PC-9 (cell line): ENCODE results near the gene GNE. TPM values are rescaled to one million over a fixed set of nuclear protein-coding genes. Genes with fewer than 3 reads are reported as not detected.
A peak's percentile ranks its signal among the peaks of the same experiment; 100 is the strongest.

Experiments
- BruUV-seq: library from RNA; stranded (reverse); fragments of 400-500 nt; replicated peaks from 2 replicates; lab custom pipeline; 2021; lab: Mats Ljungman, UMichigan
- CTCF ChIA-PET: fragments of 300-600 bp; sonication (Branson Sonifier 250); formaldehyde crosslinking; loops from one replicate; lab custom pipeline; 2022; ENCODE audit warnings: antibody characterized with exemption; lab: Charles Lee
- POLR2A ChIA-PET: fragments of 300-600 bp; sonication (Branson Sonifier 250); formaldehyde crosslinking; loops from one replicate; lab custom pipeline; 2022; ENCODE audit warnings: antibody characterized with exemption; ENCODE audit not compliant: unreplicated experiment; lab: Charles Lee
- DNase-seq, 2 experiments: peaks; one replicate each; pipeline versions ENCODE4 v3.0.0 to v3.0.0-alpha.2; 2015 to 2022; ENCODE audit warnings: mixed read lengths in 1 of 2
- H2AFZ ChIP-seq: fragments of 200-600 bp; sonication (generic); 2 replicates; pipeline ENCODE4 v1.8.1; 2017; ENCODE audit warnings: antibody characterized with exemption
- H3F3A ChIP-seq: fragments of 200-600 bp; sonication (generic); 2 replicates; pipeline ENCODE4 v1.8.1; 2017; ENCODE audit warnings: antibody characterized with exemption, mild to moderate bottlenecking, low read depth; ENCODE audit not compliant: insufficient read depth
- H3K27ac ChIP-seq: fragments of 200-600 bp; sonication (generic); 2 replicates; pipeline ENCODE4 v1.6.1; 2016; ENCODE audit warnings: mixed run types
- H3K27me3 ChIP-seq: fragments of 200-600 bp; sonication (generic); 2 replicates; pipeline ENCODE4 v1.6.1; 2016; ENCODE audit warnings: low read depth, mixed run types; ENCODE audit not compliant: insufficient read depth
- H3K36me3 ChIP-seq: fragments of 200-600 bp; sonication (generic); 2 replicates; pipeline ENCODE4 v1.6.1; 2016; ENCODE audit warnings: low read depth, mixed run types
- H3K4me1 ChIP-seq: fragments of 200-600 bp; sonication (generic); replicated peaks from 2 replicates; pipeline ENCODE4 v1.6.1; 2016; ENCODE audit warnings: mixed run types; ENCODE audit not compliant: insufficient read depth
- H3K4me2 ChIP-seq: fragments of 200-600 bp; sonication (generic); 2 replicates; pipeline ENCODE4 v1.6.1; 2017; ENCODE audit warnings: mixed run types
- H3K4me3 ChIP-seq: fragments of 200-600 bp; sonication (generic); 2 replicates; pipeline ENCODE4 v1.6.1; 2016; ENCODE audit warnings: mixed run types
- H3K79me2 ChIP-seq: fragments of 200-600 bp; sonication (generic); 2 replicates; pipeline ENCODE4 v1.6.1; 2017; ENCODE audit warnings: low read depth, mixed run types
- H3K9me2 ChIP-seq: fragments of 200-600 bp; sonication (generic); 2 replicates; pipeline ENCODE4 v1.8.1; 2017; ENCODE audit warnings: mild to moderate bottlenecking; ENCODE audit not compliant: insufficient read depth
- H3K9me3 ChIP-seq: fragments of 200-600 bp; sonication (generic); 2 replicates; pipeline ENCODE4 v1.8.1; 2016; ENCODE audit warnings: low read depth; ENCODE audit not compliant: insufficient read depth
- H4K20me1 ChIP-seq: fragments of 200-600 bp; sonication (generic); 2 replicates; pipeline ENCODE4 v1.8.1; 2017; ENCODE audit not compliant: insufficient read depth
- CTCF ChIP-seq: fragments of 200-600 bp; sonication (generic); conservative IDR thresholded peaks from 2 replicates; pipeline ENCODE4 v1.6.1; 2017; ENCODE audit warnings: mixed run types, antibody characterized with exemption, mild to moderate bottlenecking, moderate library complexity
- EZH2 ChIP-seq: fragments of 200-600 bp; sonication (generic); IDR thresholded peaks from 2 replicates; pipeline ENCODE4 v1.8.0; 2017; ENCODE audit warnings: antibody characterized with exemption, low read depth
- intact Hi-C: fragments of 100-400 bp; cut with micrococcal nuclease; formaldehyde crosslinking; loops from one replicate; pipeline ENCODE4 v1.10.0; 2022; ENCODE audit not compliant: unreplicated experiment
- total RNA-seq: library from RNA; stranded (reverse); gene quantifications from 2 replicates; pipeline ENCODE4 v1.2.3, GENCODE V29; 2021

GNE gene
- total RNA-seq, 1 experiment from 2014 or later, result 23.2 TPM

- BruUV-seq, result no TSS peak
- no peaks in the 10 kb centered on the region for H3K79me2 ChIP-seq
- H3K27ac ChIP-seq, result no peak overlapping the region
- DNase-seq, result no peak
- H3K27me3 ChIP-seq, result no peaks in the 10 kb centered on the region
- H3K9me2 ChIP-seq, result no peaks in the 10 kb centered on the region
- H3K4me1 ChIP-seq, result peaks cover 33% of the 10 kb centered on the region
- H3K9me3 ChIP-seq, result no peaks in the 10 kb centered on the region
- no peak overlapping the region for H3K4me3 ChIP-seq
- ChIA-PET POLR2A (no interaction called here), CTCF (no interaction called here)
- intact Hi-C loops, result no loop called here
- TF ChIP-seq EZH2, result no peak
- no peak for TF ChIP-seq CTCF
- no peaks in the 10 kb centered on the region for H4K20me1 ChIP-seq
- no peak overlapping the region for H2AFZ ChIP-seq
- no peak overlapping the region for H3K4me2 ChIP-seq
- H3K36me3 ChIP-seq, result no peaks in the 10 kb centered on the region
- H3F3A ChIP-seq, result peaks cover 11% of the 10 kb centered on the region
Observed at GRCh38 chr9:36290996-36291395, 32.7 kb upstream of the GNE start.

- peaks cover 6% of the 10 kb centered on the region for H3F3A ChIP-seq
- no peaks in the 10 kb centered on the region for H3K36me3 ChIP-seq
- peaks cover 28% of the 10 kb centered on the region for H3K4me1 ChIP-seq
- no peak overlapping the region for H3K4me3 ChIP-seq
- no peaks in the 10 kb centered on the region for H3K9me2 ChIP-seq
- no peak overlapping the region for H2AFZ ChIP-seq
- H3K9me3 ChIP-seq, result no peaks in the 10 kb centered on the region
- no peak overlapping the region for H3K27ac ChIP-seq
- no peaks in the 10 kb centered on the region for H3K27me3 ChIP-seq
- no peaks in the 10 kb centered on the region for H3K79me2 ChIP-seq
- BruUV-seq, result no TSS peak
- no peak for TF ChIP-seq CTCF
- H3K4me2 ChIP-seq, result no peak overlapping the region
- POLR2A ChIA-PET, result no interaction called here
- CTCF ChIA-PET, result no interaction called here
- DNase-seq, result no peak
- no peaks in the 10 kb centered on the region for H4K20me1 ChIP-seq
- intact Hi-C loops, result no loop called here
Observed at GRCh38 chr9:36289836-36290435, 31.7 kb upstream of the GNE start.

GRCh38 chr9:36288070-36288469, 29.8 kb upstream of the GNE start:
- no peak for DNase-seq
- TF ChIP-seq EZH2 (no peak), CTCF (no peak)
- Histone ChIP-seq H3K4me1 (peaks cover 28% of the 10 kb centered on the region), H3K27ac (no peak overlapping the region), H3F3A (peaks cover 16% of the 10 kb centered on the region), H3K36me3 (no peaks in the 10 kb centered on the region), H3K9me3 (no peaks in the 10 kb centered on the region), H2AFZ (no peak overlapping the region), H3K27me3 (no peaks in the 10 kb centered on the region), H3K9me2 (no peaks in the 10 kb centered on the region), H3K79me2 (no peaks in the 10 kb centered on the region), H3K4me3 (no peak overlapping the region), H4K20me1 (no peaks in the 10 kb centered on the region), H3K4me2 (peak overlapping the region; percentile 34; the same call in 1 of the 2 replicates)
- CTCF ChIA-PET, result no interaction called here
- intact Hi-C loops, result no loop called here
- POLR2A ChIA-PET, result interaction anchor here (0.5 kb wide), 1 partner anchor 11 kb away, joined by 3 read pairs; no protein-coding TSS in a partner anchor
- BruUV-seq, result no TSS peak
